HG03354 (cell line): ENCODE data around the gene MFAP3.
"Not testable (repeated sequence)": the region's sequence is repeated elsewhere in the genome, so short reads cannot be mapped to it uniquely, and the experiment has no call there.

Source experiments
- ATAC-seq: cut with Tn5 transposase; IDR thresholded peaks from one replicate; pipeline ENCODE4 v1.9.1; 2021; ENCODE audit warnings: mild to moderate bottlenecking; ENCODE audit not compliant: unreplicated experiment, poor library complexity, severe bottlenecking

Gene MFAP3

GRCh38 chr5:154038707-154039457, at the start of gene MFAP3, which contains the start of gene FAM114A2:
MFAP3 (plus strand) TSS chr5:154038967; CDS start chr5:154049723, 10,756 bp downstream.
FAM114A2 (minus strand) TSS chr5:154038910; CDS start chr5:154034953, 3,957 bp downstream.
- peak; percentile 98 for ATAC-seq

- ATAC-seq = no peak
These were observed 47.6 kb upstream of the MFAP3 start for GRCh38 chr5:153991168-153991567.

- no peak for ATAC-seq
These were observed 40.8 kb upstream of the MFAP3 start for GRCh38 chr5:153998010-153998409.

- ATAC-seq = no peak
These were observed 40.0 kb upstream of the MFAP3 start for GRCh38 chr5:153998768-153999167.

- ATAC-seq = no peak
These were observed 38.8 kb upstream of the MFAP3 start for GRCh38 chr5:153999995-154000394.

- ATAC-seq = no peak
These were observed 38.1 kb upstream of the MFAP3 start for GRCh38 chr5:154000703-154001102.

GRCh38 chr5:154002093-154002492, 36.7 kb upstream of the MFAP3 start:
- no peak for ATAC-seq

- ATAC-seq = no peak
These were observed 36.2 kb upstream of the MFAP3 start for GRCh38 chr5:154002511-154003020.

GRCh38 chr5:154005648-154006047, 33.1 kb upstream of the MFAP3 start:
- ATAC-seq = no peak

- ATAC-seq = no peak
These were observed 28.1 kb upstream of the MFAP3 start for GRCh38 chr5:154010660-154011059.

GRCh38 chr5:154015071-154015693, 23.6 kb upstream of the MFAP3 start:
- ATAC-seq = no peak

- not testable (repeated sequence) for ATAC-seq
These were observed 19.8 kb upstream of the MFAP3 start for GRCh38 chr5:154018919-154019318.

- no peak for ATAC-seq
These were observed 12.8 kb upstream of the MFAP3 start for GRCh38 chr5:154025951-154026350.

- ATAC-seq = no peak
These were observed 6.8 kb upstream of the MFAP3 start for GRCh38 chr5:154031937-154032489.

- ATAC-seq = no peak
These were observed 3.8 kb upstream of the MFAP3 start for GRCh38 chr5:154034944-154035343.

- ATAC-seq = peak; percentile 60
These were observed 483 bp upstream of the MFAP3 start for GRCh38 chr5:154038261-154038706.

- ATAC-seq = no peak
These were observed 677 bp downstream of the MFAP3 start for GRCh38 chr5:154039458-154039829.

GRCh38 chr5:154042766-154043165, 4.0 kb downstream of the MFAP3 start:
- ATAC-seq = no peak

GRCh38 chr5:154044099-154044498, 5.3 kb downstream of the MFAP3 start:
- ATAC-seq = no peak

GRCh38 chr5:154044581-154044980, 5.8 kb downstream of the MFAP3 start:
- no peak for ATAC-seq

- no peak for ATAC-seq
These were observed 7.7 kb downstream of the MFAP3 start for GRCh38 chr5:154046486-154046885.
